HCEC 1CT (cell line): ENCODE results near the gene FKBP15.
A peak's percentile ranks its signal among the peaks of the same experiment; 100 is the strongest.
"Not testable (repeated sequence)": the region's sequence is repeated elsewhere in the genome, so short reads cannot be mapped to it uniquely, and the experiment has no call there.

Experiments used
- DNase-seq: peaks from one replicate; pipeline ENCODE4 v3.0.0-alpha.2; 2017

FKBP15 gene

GRCh38 chr9:113235701-113236255 lies 14.7 kb upstream of the FKBP15 start:
- not testable (repeated sequence) for DNase-seq

GRCh38 chr9:113231701-113232100 lies 10.6 kb upstream of the FKBP15 start:
- DNase-seq, result no peak

GRCh38 chr9:113228130-113228665 lies 7.1 kb upstream of the FKBP15 start:
- DNase-seq, result no peak

- DNase-seq, result no peak
Measured at GRCh38 chr9:113227436-113227835, 6.4 kb upstream of the FKBP15 start.

- peak; percentile 87 for DNase-seq
Measured at GRCh38 chr9:113223963-113224362, 2.9 kb upstream of the FKBP15 start.

GRCh38 chr9:113222482-113222841 lies 1.4 kb upstream of the FKBP15 start:
- DNase-seq, result peak; percentile 15

- no peak for DNase-seq
Measured at GRCh38 chr9:113221800-113222481, 864 bp upstream of the FKBP15 start.

GRCh38 chr9:113220467-113221002 lies 542 bp downstream of the FKBP15 start:
- no peak for DNase-seq

- DNase-seq, result peak; percentile 74
Measured at GRCh38 chr9:113219969-113220368, 1.1 kb downstream of the FKBP15 start.

- no peak for DNase-seq
Measured at GRCh38 chr9:113219186-113219936, 1.7 kb downstream of the FKBP15 start.

- no peak for DNase-seq
Measured at GRCh38 chr9:113216406-113216805, 4.7 kb downstream of the FKBP15 start.

GRCh38 chr9:113215132-113215531 lies 5.9 kb downstream of the FKBP15 start:
- no peak for DNase-seq

- DNase-seq, result no peak
Measured at GRCh38 chr9:113210815-113211214, 10.3 kb downstream of the FKBP15 start.

- DNase-seq, result no peak
Measured at GRCh38 chr9:113205861-113206260, 15.2 kb downstream of the FKBP15 start.

- DNase-seq, result no peak
Measured at GRCh38 chr9:113205432-113205831, 15.6 kb downstream of the FKBP15 start.

- no peak for DNase-seq
Measured at GRCh38 chr9:113199683-113200329, 21.3 kb downstream of the FKBP15 start.

- DNase-seq, result no peak
Measured at GRCh38 chr9:113192455-113192854, 28.6 kb downstream of the FKBP15 start.

- DNase-seq, result peak; percentile 97
Measured at GRCh38 chr9:113187929-113188595, 33.0 kb downstream of the FKBP15 start.

GRCh38 chr9:113186137-113186755 lies 34.8 kb downstream of the FKBP15 start:
- DNase-seq, result no peak

GRCh38 chr9:113185271-113185670 lies 35.8 kb downstream of the FKBP15 start:
- no peak for DNase-seq

GRCh38 chr9:113184539-113184938 lies 36.5 kb downstream of the FKBP15 start:
- DNase-seq, result peak; percentile 71

- DNase-seq, result no peak
Measured at GRCh38 chr9:113183956-113184488, 37.1 kb downstream of the FKBP15 start.
